CD8-positive, alpha-beta memory T cell (primary cell): ENCODE measurements around the gene KCNB1. TPM values are rescaled to one million over a fixed set of nuclear protein-coding genes. Genes with fewer than 3 reads are reported as not detected.
"Not testable (repeated sequence)": the region's sequence is repeated elsewhere in the genome, so short reads cannot be mapped to it uniquely, and the experiment has no call there.

ENCODE experiments used
- CTCF ChIA-PET: fragments of 350-600 bp; sonication (Branson Sonifier 250); formaldehyde crosslinking; loops from one replicate; lab custom pipeline; 2021; ENCODE audit warnings: antibody characterized with exemption; lab: Charles Lee
- POLR2A ChIA-PET: fragments of 350-600 bp; sonication (Branson Sonifier 250); formaldehyde crosslinking; loops from one replicate; lab custom pipeline; 2021; ENCODE audit warnings: antibody characterized with exemption; lab: Charles Lee
- DNase-seq, 5 donors: peaks; one replicate each; pipeline versions ENCODE4 v3.0.0 to v3.0.0-alpha.2; 2020 to 2022; ENCODE audit warnings: mixed read lengths in 1 of 5
- H3K27ac ChIP-seq: one replicate; pipeline ENCODE4 v1.7.0; 2013; ENCODE audit warnings: low read depth, mild to moderate bottlenecking, low read length, moderate library complexity
- H3K27me3 ChIP-seq: 2 replicates; pipeline ENCODE4 v1.7.0; 2013; ENCODE audit warnings: low read length, mild to moderate bottlenecking; ENCODE audit not compliant: insufficient read depth, poor library complexity, severe bottlenecking
- H3K36me3 ChIP-seq: 2 replicates; pipeline ENCODE4 v1.7.0; 2013; ENCODE audit warnings: mild to moderate bottlenecking, low read length, moderate library complexity; ENCODE audit not compliant: insufficient read depth
- H3K4me1 ChIP-seq: 2 replicates; pipeline ENCODE4 v1.7.0; 2013; ENCODE audit warnings: mild to moderate bottlenecking, low read length, moderate library complexity; ENCODE audit not compliant: insufficient read depth
- H3K4me3 ChIP-seq: 2 replicates; pipeline ENCODE4 v1.7.0; 2013; ENCODE audit warnings: mild to moderate bottlenecking, low read length
- H3K9me3 ChIP-seq: 2 replicates; pipeline ENCODE4 v1.7.0; 2013; ENCODE audit warnings: mild to moderate bottlenecking, low read length
- H3K27ac Mint-ChIP-seq, 8 donors: one replicate each; pipeline ENCODE4 v1.8.0; 2020 to 2021; ENCODE audit warnings: mixed read lengths in 8 of 8, mild to moderate bottlenecking in 6 of 8, inconsistent platforms in 3 of 8, moderate library complexity in 3 of 8
- H3K27me3 Mint-ChIP-seq, 2 donors: one replicate each; pipeline ENCODE4 v1.8.0; 2020 to 2021; ENCODE audit warnings: mixed read lengths in 2 of 2, mild to moderate bottlenecking in 1 of 2, moderate library complexity in 1 of 2
- H3K36me3 Mint-ChIP-seq, 3 donors: one replicate each; pipeline ENCODE4 v1.8.0; 2020 to 2021; ENCODE audit warnings: mixed read lengths in 3 of 3, inconsistent platforms in 1 of 3, mild to moderate bottlenecking in 1 of 3
- H3K4me1 Mint-ChIP-seq, 3 donors: one replicate each; pipeline ENCODE4 v1.8.0; 2020 to 2021; ENCODE audit warnings: mixed read lengths in 3 of 3, inconsistent platforms in 1 of 3, mild to moderate bottlenecking in 1 of 3
- H3K4me3 Mint-ChIP-seq, 7 donors: one replicate each; pipeline ENCODE4 v1.8.0; 2020 to 2021; ENCODE audit warnings: mixed read lengths in 7 of 7, mild to moderate bottlenecking in 6 of 7, moderate library complexity in 4 of 7, inconsistent platforms in 2 of 7
- H3K9me3 Mint-ChIP-seq, 5 donors: one replicate each; pipeline ENCODE4 v1.8.0; 2020 to 2022; ENCODE audit warnings: mixed read lengths in 5 of 5, mild to moderate bottlenecking in 3 of 5, moderate library complexity in 2 of 5, inconsistent platforms in 1 of 5
- polyA plus RNA-seq: library from polyadenylated mRNA; unstranded; fragments of 300-500 nt; fragmentation: Illumina TruSeq; gene quantifications from one replicate; pipeline ENCODE4 v1.2.3, GENCODE V29; 2021
- total RNA-seq, 2 experiments: library from RNA; stranded (reverse); gene quantifications; one replicate each; pipeline ENCODE4 v1.2.3, GENCODE V29; 2021

KCNB1 gene
- total and polyA plus RNA-seq, 3 experiments from 2014 or later = 0.77 TPM; not detected in 2

- H3K27me3 ChIP-seq = peaks cover 16% of the 10 kb centered on the region
- H3K36me3 Mint-ChIP-seq, H3K27ac ChIP-seq, H3K9me3 Mint-ChIP-seq, H3K36me3 ChIP-seq, H3K4me3 Mint-ChIP-seq, H3K4me3 ChIP-seq, H3K9me3 ChIP-seq, POLR2A ChIA-PET, DNase-seq, H3K4me1 ChIP-seq, H3K27ac Mint-ChIP-seq: not testable (repeated sequence)
- H3K4me1 Mint-ChIP-seq = peaks cover 7 to 11% (median 10%) of the 10 kb centered on the region in 3 donors
- peaks cover 29% of the 10 kb centered on the region in 2 donors for H3K27me3 Mint-ChIP-seq
- CTCF ChIA-PET = interaction anchor here (1.2 to 1.9 kb wide), 3 partner anchors 11 to 67 kb away, joined by 4 to 8 read pairs (median 4); no protein-coding TSS in a partner anchor
These were observed 168.4 kb downstream of the KCNB1 start for GRCh38 chr20:49314052-49314451.

Other genes starting within 250 kb of the KCNB1 start
- gene ZNFX1, start 204.6 kb downstream of the KCNB1 start, total RNA-seq = 10 to 100 TPM; 55.7 to 58.9 TPM
- gene ZNFX1, start 204.6 kb downstream of the KCNB1 start, polyA plus RNA-seq = 75.9 TPM
- 1 to 10 TPM; 7.6 to 7.8 TPM for gene PTGIS, start 85.5 kb upstream of the KCNB1 start, total RNA-seq
- 0.15 TPM for gene PTGIS, start 85.5 kb upstream of the KCNB1 start, polyA plus RNA-seq
- gene B4GALT5, start 231.2 kb upstream of the KCNB1 start, total RNA-seq = 10 to 100 TPM; 37.5 to 39.1 TPM
- 2.0 TPM for gene B4GALT5, start 231.2 kb upstream of the KCNB1 start, polyA plus RNA-seq